IMR-90 (cell line): ENCODE results near the gene CD163L1. TPM values are rescaled to one million over a fixed set of nuclear protein-coding genes. Genes with fewer than 3 reads are reported as not detected.

Experiments
- ATAC-seq: fragments of 200-7000 bp; cut with Tn5 transposase; 2 replicates; pipeline ENCODE4 v1.9.1; 2020; ENCODE audit warnings: low read depth, mild to moderate bottlenecking, moderate library complexity
- BruUV-seq: library from RNA; stranded (reverse); fragments of 400-500 nt; replicated peaks from 2 replicates; lab custom pipeline; 2021; lab: Mats Ljungman, UMichigan
- CTCF ChIA-PET: fragments of 300-600 bp; formaldehyde crosslinking; extraction: SDS; loops from one replicate; lab custom pipeline; 2021; ENCODE audit warnings: antibody characterized with exemption; lab: Yijun Ruan, JAX
- POLR2A ChIA-PET: fragments of 300-600 bp; sonication (Branson Sonifier 250); formaldehyde crosslinking; loops from one replicate; lab custom pipeline; 2022; ENCODE audit warnings: antibody characterized with exemption; ENCODE audit not compliant: unreplicated experiment; lab: Charles Lee
- DNase-seq: peaks from one replicate; pipeline ENCODE4 v3.0.0; 2013
- H2AFZ ChIP-seq: replicated peaks from 2 replicates; pipeline ENCODE3; 2013; ENCODE audit warnings: low read length, mild to moderate bottlenecking; ENCODE audit not compliant: poor library complexity
- H2AK5ac ChIP-seq: 2 replicates; pipeline ENCODE4 v1.6.1; 2013; ENCODE audit warnings: low read depth, low read length, inconsistent platforms
- H2AK9ac ChIP-seq: replicated peaks from 2 replicates; pipeline ENCODE3; 2013; ENCODE audit warnings: mild to moderate bottlenecking, low read depth, low read length, moderate library complexity; ENCODE audit not compliant: poor library complexity
- H2BK120ac ChIP-seq: 2 replicates; pipeline ENCODE4 v1.6.1; 2013; ENCODE audit warnings: low read depth, low read length, inconsistent platforms
- H2BK15ac ChIP-seq: 3 replicates; pipeline ENCODE4 v1.6.1; 2013; ENCODE audit warnings: low read depth, low read length, inconsistent platforms
- H2BK20ac ChIP-seq: 2 replicates; pipeline ENCODE4 v1.6.1; 2013; ENCODE audit warnings: low read depth, mild to moderate bottlenecking, inconsistent platforms, low read length, moderate library complexity
- H2BK5ac ChIP-seq: 2 replicates; pipeline ENCODE4 v1.6.1; 2013; ENCODE audit warnings: mild to moderate bottlenecking, low read depth, low read length, inconsistent platforms; ENCODE audit not compliant: poor library complexity, severe bottlenecking
- H3K14ac ChIP-seq: replicated peaks from 2 replicates; pipeline ENCODE4 v1.6.1; 2013; ENCODE audit warnings: low read depth, low read length, inconsistent platforms
- H3K18ac ChIP-seq: 2 replicates; pipeline ENCODE4 v1.6.1; 2013; ENCODE audit warnings: low read depth, low read length, control low read depth
- H3K23ac ChIP-seq: 2 replicates; pipeline ENCODE4 v1.6.1; 2013; ENCODE audit warnings: low read depth, low read length, inconsistent platforms
- H3K27ac ChIP-seq: 2 replicates; pipeline ENCODE4 v1.5.1; 2013; ENCODE audit warnings: mild to moderate bottlenecking, control low read depth, low read length; ENCODE audit not compliant: insufficient read depth
- H3K27me3 ChIP-seq: 2 replicates; pipeline ENCODE4 v1.6.1; 2013; ENCODE audit warnings: low read length; ENCODE audit not compliant: control insufficient read depth, insufficient read depth
- H3K36me3 ChIP-seq: 2 replicates; pipeline ENCODE4 v1.6.1; 2013; ENCODE audit warnings: low read length, mixed read lengths; ENCODE audit not compliant: control insufficient read depth, insufficient read depth
- H3K4ac ChIP-seq: 2 replicates; pipeline ENCODE4 v1.6.1; 2013; ENCODE audit warnings: low read depth, low read length, inconsistent platforms
- H3K4me1 ChIP-seq: 2 replicates; pipeline ENCODE4 v1.6.1; 2013; ENCODE audit warnings: low read length, mixed read lengths; ENCODE audit not compliant: control insufficient read depth, insufficient read depth
- H3K4me2 ChIP-seq: 2 replicates; pipeline ENCODE4 v1.6.1; 2013; ENCODE audit warnings: low read depth, mild to moderate bottlenecking, control low read depth, low read length, moderate library complexity
- H3K4me3 ChIP-seq: 2 replicates; pipeline ENCODE4 v1.5.1; 2013; ENCODE audit warnings: low read depth, mild to moderate bottlenecking, control low read depth, low read length, moderate library complexity; ENCODE audit not compliant: insufficient read depth
- H3K56ac ChIP-seq: 2 replicates; pipeline ENCODE4 v1.6.1; 2013; ENCODE audit warnings: low read length, inconsistent platforms; ENCODE audit not compliant: insufficient read depth; ENCODE audit errors: extremely low read depth
- H3K79me1 ChIP-seq, 2 experiments: 2 replicates each; pipeline ENCODE4 v1.6.1; 2013; ENCODE audit warnings: low read length in 2 of 2, inconsistent platforms in 1 of 2, low read depth in 1 of 2
- H3K9ac ChIP-seq: 2 replicates; pipeline ENCODE4 v1.6.1; 2013; ENCODE audit warnings: low read depth, low read length, control low read depth
- H3K9me1 ChIP-seq: 2 replicates; pipeline ENCODE4 v1.6.1; 2013; ENCODE audit warnings: low read length, inconsistent platforms; ENCODE audit not compliant: insufficient read depth
- H3K9me3 ChIP-seq: 2 replicates; pipeline ENCODE4 v1.6.1; 2013; ENCODE audit warnings: low read length; ENCODE audit not compliant: control insufficient read depth, insufficient read depth
- H4K20me1 ChIP-seq: 2 replicates; pipeline ENCODE4 v1.6.1; 2013; ENCODE audit warnings: low read length, inconsistent platforms; ENCODE audit not compliant: insufficient read depth
- H4K5ac ChIP-seq: 2 replicates; pipeline ENCODE4 v1.6.1; 2013; ENCODE audit warnings: mild to moderate bottlenecking, low read depth, low read length, control low read depth
- H4K8ac ChIP-seq, 2 experiments: 2 replicates each; pipeline ENCODE4 v1.6.1; 2013; ENCODE audit warnings: low read depth in 2 of 2, low read length in 2 of 2, control low read depth in 1 of 2, inconsistent platforms in 1 of 2
- H4K91ac ChIP-seq: 2 replicates; pipeline ENCODE4 v1.6.1; 2013; ENCODE audit warnings: low read depth, low read length, inconsistent platforms; ENCODE audit not compliant: insufficient read depth
- BHLHE40 ChIP-seq: fragments of 150-350 bp; IDR thresholded peaks from 2 replicates; pipeline ENCODE4 v1.6.1; 2016; ENCODE audit warnings: mild to moderate bottlenecking, low read depth, low read length
- CEBPB ChIP-seq: IDR thresholded peaks from 2 replicates; pipeline ENCODE4 v1.6.1; 2012; ENCODE audit warnings: low read depth, low read length, improper control_type of control experiment
- CHD1 ChIP-seq: IDR thresholded peaks from 2 replicates; pipeline ENCODE4 v1.6.1; 2012; ENCODE audit warnings: low read depth, low read length, improper control_type of control experiment
- FOS ChIP-seq: fragments of 150-350 bp; IDR thresholded peaks from 2 replicates; pipeline ENCODE4 v1.6.1; 2016; ENCODE audit warnings: low read depth, low read length
- MAFK ChIP-seq: IDR thresholded peaks from 2 replicates; pipeline ENCODE4 v1.6.1; 2012; ENCODE audit warnings: low read depth, low read length, improper control_type of control experiment
- MAZ ChIP-seq: IDR thresholded peaks from 2 replicates; pipeline ENCODE4 v1.6.1; 2012; ENCODE audit warnings: low read depth, mild to moderate bottlenecking, low read length, improper control_type of control experiment, moderate library complexity, borderline replicate concordance
- MXI1 ChIP-seq: IDR thresholded peaks from 2 replicates; pipeline ENCODE4 v1.6.1; 2012; ENCODE audit warnings: low read depth, mild to moderate bottlenecking, low read length, moderate library complexity, borderline replicate concordance
- NFE2L2 ChIP-seq: fragments of 150-350 bp; IDR thresholded peaks from 2 replicates; pipeline ENCODE4 v1.6.1; 2016; ENCODE audit warnings: low read depth, mild to moderate bottlenecking, low read length
- POLR2A ChIP-seq: IDR thresholded peaks from 2 replicates; pipeline ENCODE4 v1.6.1; 2012; ENCODE audit warnings: mild to moderate bottlenecking, low read depth, low read length
- RCOR1 ChIP-seq: IDR thresholded peaks from 2 replicates; pipeline ENCODE4 v1.6.1; 2012; ENCODE audit warnings: mild to moderate bottlenecking, low read length, improper control_type of control experiment; ENCODE audit not compliant: insufficient replicate concordance
- RFX5 ChIP-seq: IDR thresholded peaks from 2 replicates; pipeline ENCODE4 v1.8.0; 2012; ENCODE audit warnings: low read depth, mild to moderate bottlenecking, low read length, moderate library complexity
- SMC3 ChIP-seq: fragments of 150-350 bp; IDR thresholded peaks from 2 replicates; pipeline ENCODE4 v1.6.1; 2016; ENCODE audit warnings: low read depth, mild to moderate bottlenecking, antibody characterized with exemption, low read length, moderate library complexity
- WGBS, 2 experiments: methylation state at CpG; one replicate each; pipeline versions ENCODE4 v1.1.5 to v1.1.7; 2013; ENCODE audit warnings: missing lambda C conversion rate in 2 of 2; ENCODE audit not compliant: insufficient read length in 1 of 2; ENCODE audit errors: extremely low coverage in 2 of 2; 5-methylcytosine and 5-hydroxymethylcytosine counted together
- dilution Hi-C: fragments of 300-500 bp; cut with HindIII; formaldehyde crosslinking; loops from one replicate; pipeline ENCODE4 v1.14.3; 2018; ENCODE audit warnings: low sequenced_read_pairs; ENCODE audit not compliant: unreplicated experiment
- in situ Hi-C: fragments of 300-500 bp; cut with MboI; formaldehyde crosslinking; loops from 3 replicates; pipeline ENCODE4 v1.14.3; 2019; ENCODE audit warnings: low sequenced_read_pairs, inconsistent platforms, mixed read lengths
- intact Hi-C: fragments of 100-400 bp; cut with micrococcal nuclease; formaldehyde crosslinking; loops from 2 replicates; pipeline ENCODE4 v1.10.0; 2022
- polyA plus RNA-seq, 3 experiments: library from polyadenylated mRNA; depleted of rRNA; stranded (reverse); fragments of >200 nt; gene quantifications; 2 replicates each; pipeline ENCODE4 v1.2.3, GENCODE V29; 2012; ENCODE audit warnings: low replicate concordance in 1 of 3
- total RNA-seq: library from RNA; depleted of rRNA; stranded (reverse); fragments of >200 nt; gene quantifications from 2 replicates; pipeline ENCODE4 v1.2.3, GENCODE V29; 2012
- TF ChIP-seq, protein P1 (sequence below): fragments of 150-350 bp; IDR thresholded peaks from 2 replicates; pipeline ENCODE4 v1.6.1; 2016; ENCODE audit warnings: low read depth, mild to moderate bottlenecking, low read length, moderate library complexity, borderline replicate concordance
- TF ChIP-seq, protein P2 (sequence below): fragments of 150-350 bp; IDR thresholded peaks from 2 replicates; pipeline ENCODE4 v1.6.1; 2017; ENCODE audit warnings: mild to moderate bottlenecking, antibody characterized with exemption, low read length, low read depth
- TF ChIP-seq, protein P3 (sequence below): conservative IDR thresholded peaks from 2 replicates; pipeline ENCODE4 v1.5.1; 2012; ENCODE audit warnings: mild to moderate bottlenecking, low read depth, low read length, improper control_type of control experiment

Gene CD163L1
- total and polyA plus RNA-seq, 2 of the 4 experiments (the other 2 are of a cell fraction): 0.50 to 1.6 TPM

DNA sequence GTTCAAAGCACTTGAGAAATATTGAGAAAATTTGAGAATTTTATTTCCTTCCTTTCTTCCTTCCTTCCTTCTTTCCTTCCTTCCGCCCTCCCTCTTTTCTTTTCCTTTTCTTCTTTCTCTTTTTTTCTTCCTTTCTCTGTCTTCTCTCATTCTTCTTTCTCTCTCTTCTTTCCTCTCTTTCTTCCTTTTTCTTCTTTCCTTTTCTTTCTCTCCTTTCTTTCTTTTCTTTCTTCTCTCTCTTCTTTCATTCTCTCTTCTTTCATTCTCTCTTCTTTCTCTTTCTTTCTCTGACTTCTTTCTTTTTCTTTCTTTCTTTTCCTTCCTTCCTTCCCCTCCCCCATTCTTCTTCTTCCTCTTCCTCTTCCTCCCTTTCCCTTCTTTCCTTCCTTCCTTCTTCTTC lies 44.9 kb downstream of the CD163L1 start:
- Histone ChIP-seq H3K9ac (no peak overlapping the region), H3K4me3 (no peak overlapping the region), H3K9me3 (peaks cover 2% of the 10 kb centered on the region; the same call in 1 of the 2 replicates), H3K27me3 (no peaks in the 10 kb centered on the region), H4K8ac (no peak overlapping the region), H3K79me1 (no peaks in the 10 kb centered on the region), H3K4ac (no peak overlapping the region), H4K91ac (no peak overlapping the region), H2BK5ac (no peak overlapping the region), H3K9me1 (no peaks in the 10 kb centered on the region), H4K20me1 (no peaks in the 10 kb centered on the region), H3K56ac (no peak overlapping the region), H2BK120ac (no peak overlapping the region), H2BK20ac (no peak overlapping the region), H3K27ac (no peak overlapping the region), H2AK9ac (no peak overlapping the region), H3K4me2 (no peak overlapping the region), H3K4me1 (no peaks in the 10 kb centered on the region), H3K14ac (no peak overlapping the region), H2AFZ (no peak overlapping the region), H4K5ac (no peak overlapping the region), H2AK5ac (no peak overlapping the region), H2BK15ac (no peak overlapping the region), H3K23ac (no peak overlapping the region), H3K18ac (no peak overlapping the region), H3K36me3 (no peaks in the 10 kb centered on the region)
- WGBS, 2 experiments: no CpG with 5 or more reads among the region's 1 CpG
- CTCF ChIA-PET: no interaction called here
- ATAC-seq (no peak), DNase-seq (no peak)
- no TSS peak for BruUV-seq
- intact Hi-C loops (no loop called here), dilution Hi-C loops (no loop called here), in situ Hi-C loops (no loop called here)
- TF ChIP-seq BHLHE40 (no peak), SMC3 (no peak), CEBPB (no peak), FOS (no peak), CHD1 (no peak), MXI1 (no peak), RCOR1 (no peak), MAZ (no peak), MAFK (no peak), POLR2A (no peak), NFE2L2 (no peak), RFX5 (no peak)
- TF ChIP-seq, protein P1, sequence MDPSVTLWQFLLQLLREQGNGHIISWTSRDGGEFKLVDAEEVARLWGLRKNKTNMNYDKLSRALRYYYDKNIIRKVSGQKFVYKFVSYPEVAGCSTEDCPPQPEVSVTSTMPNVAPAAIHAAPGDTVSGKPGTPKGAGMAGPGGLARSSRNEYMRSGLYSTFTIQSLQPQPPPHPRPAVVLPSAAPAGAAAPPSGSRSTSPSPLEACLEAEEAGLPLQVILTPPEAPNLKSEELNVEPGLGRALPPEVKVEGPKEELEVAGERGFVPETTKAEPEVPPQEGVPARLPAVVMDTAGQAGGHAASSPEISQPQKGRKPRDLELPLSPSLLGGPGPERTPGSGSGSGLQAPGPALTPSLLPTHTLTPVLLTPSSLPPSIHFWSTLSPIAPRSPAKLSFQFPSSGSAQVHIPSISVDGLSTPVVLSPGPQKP: no peak
- TF ChIP-seq, protein P2, sequence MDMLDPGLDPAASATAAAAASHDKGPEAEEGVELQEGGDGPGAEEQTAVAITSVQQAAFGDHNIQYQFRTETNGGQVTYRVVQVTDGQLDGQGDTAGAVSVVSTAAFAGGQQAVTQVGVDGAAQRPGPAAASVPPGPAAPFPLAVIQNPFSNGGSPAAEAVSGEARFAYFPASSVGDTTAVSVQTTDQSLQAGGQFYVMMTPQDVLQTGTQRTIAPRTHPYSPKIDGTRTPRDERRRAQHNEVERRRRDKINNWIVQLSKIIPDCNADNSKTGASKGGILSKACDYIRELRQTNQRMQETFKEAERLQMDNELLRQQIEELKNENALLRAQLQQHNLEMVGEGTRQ: no peak
- TF ChIP-seq, protein P3, sequence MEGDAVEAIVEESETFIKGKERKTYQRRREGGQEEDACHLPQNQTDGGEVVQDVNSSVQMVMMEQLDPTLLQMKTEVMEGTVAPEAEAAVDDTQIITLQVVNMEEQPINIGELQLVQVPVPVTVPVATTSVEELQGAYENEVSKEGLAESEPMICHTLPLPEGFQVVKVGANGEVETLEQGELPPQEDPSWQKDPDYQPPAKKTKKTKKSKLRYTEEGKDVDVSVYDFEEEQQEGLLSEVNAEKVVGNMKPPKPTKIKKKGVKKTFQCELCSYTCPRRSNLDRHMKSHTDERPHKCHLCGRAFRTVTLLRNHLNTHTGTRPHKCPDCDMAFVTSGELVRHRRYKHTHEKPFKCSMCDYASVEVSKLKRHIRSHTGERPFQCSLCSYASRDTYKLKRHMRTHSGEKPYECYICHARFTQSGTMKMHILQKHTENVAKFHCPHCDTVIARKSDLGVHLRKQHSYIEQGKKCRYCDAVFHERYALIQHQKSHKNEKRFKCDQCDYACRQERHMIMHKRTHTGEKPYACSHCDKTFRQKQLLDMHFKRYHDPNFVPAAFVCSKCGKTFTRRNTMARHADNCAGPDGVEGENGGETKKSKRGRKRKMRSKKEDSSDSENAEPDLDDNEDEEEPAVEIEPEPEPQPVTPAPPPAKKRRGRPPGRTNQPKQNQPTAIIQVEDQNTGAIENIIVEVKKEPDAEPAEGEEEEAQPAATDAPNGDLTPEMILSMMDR: no peak
- POLR2A ChIA-PET: no interaction called here
